HG02981 (cell line): Measurements from ENCODE around the gene SHB.
A peak's percentile ranks its signal among the peaks of the same experiment; 100 is the strongest.

ENCODE experiments used
- ATAC-seq: cut with Tn5 transposase; IDR thresholded peaks from one replicate; pipeline ENCODE4 v1.9.1; 2021; ENCODE audit warnings: mild to moderate bottlenecking, moderate library complexity; ENCODE audit not compliant: unreplicated experiment

SHB gene

GRCh38 chr9:37994639-37995347 lies 74.2 kb downstream of the SHB start:
- ATAC-seq: peak; percentile 60

GRCh38 chr9:37992924-37993349 lies 76.1 kb downstream of the SHB start:
- no peak for ATAC-seq

GRCh38 chr9:37990404-37991015 lies 78.5 kb downstream of the SHB start:
- ATAC-seq: no peak

GRCh38 chr9:37989701-37990100 lies 79.3 kb downstream of the SHB start:
- ATAC-seq: no peak

GRCh38 chr9:37988602-37989001 lies 80.4 kb downstream of the SHB start:
- ATAC-seq: no peak

GRCh38 chr9:37988041-37988440 lies 81.0 kb downstream of the SHB start:
- no peak for ATAC-seq

- ATAC-seq: no peak
These were observed 81.5 kb downstream of the SHB start for GRCh38 chr9:37987467-37987981.

GRCh38 chr9:37986771-37987258 lies 82.2 kb downstream of the SHB start:
- no peak for ATAC-seq

- ATAC-seq: no peak
These were observed 83.0 kb downstream of the SHB start for GRCh38 chr9:37986001-37986400.

GRCh38 chr9:37984672-37985611 lies 84.1 kb downstream of the SHB start:
- ATAC-seq: no peak

GRCh38 chr9:37984278-37984671 lies 84.8 kb downstream of the SHB start:
- no peak for ATAC-seq

GRCh38 chr9:37983381-37984067 lies 85.5 kb downstream of the SHB start:
- ATAC-seq: no peak

- ATAC-seq: no peak
These were observed 89.2 kb downstream of the SHB start for GRCh38 chr9:37979844-37980243.

GRCh38 chr9:37978983-37979382 lies 90.0 kb downstream of the SHB start:
- ATAC-seq: no peak

- ATAC-seq: no peak
These were observed 90.6 kb downstream of the SHB start for GRCh38 chr9:37978481-37978864.

- no peak for ATAC-seq
These were observed 91.1 kb downstream of the SHB start for GRCh38 chr9:37977851-37978480.

- ATAC-seq: no peak
These were observed 92.1 kb downstream of the SHB start for GRCh38 chr9:37976714-37977477.

GRCh38 chr9:37975639-37976038 lies 93.4 kb downstream of the SHB start:
- ATAC-seq: no peak

- ATAC-seq: no peak
These were observed 94.4 kb downstream of the SHB start for GRCh38 chr9:37974506-37975173.
